ENCODE results near the gene ACSM2B. TPM values are rescaled to one million over a fixed set of nuclear protein-coding genes. Genes with fewer than 3 reads are reported as not detected.
"Not testable (repeated sequence)": the region's sequence is repeated elsewhere in the genome, so short reads cannot be mapped to it uniquely, and the experiment has no call there.

ACSM2B gene
- polyA plus RNA-seq, 3 donors = 0.16 to 0.34 (median 0.22) TPM

DNA sequence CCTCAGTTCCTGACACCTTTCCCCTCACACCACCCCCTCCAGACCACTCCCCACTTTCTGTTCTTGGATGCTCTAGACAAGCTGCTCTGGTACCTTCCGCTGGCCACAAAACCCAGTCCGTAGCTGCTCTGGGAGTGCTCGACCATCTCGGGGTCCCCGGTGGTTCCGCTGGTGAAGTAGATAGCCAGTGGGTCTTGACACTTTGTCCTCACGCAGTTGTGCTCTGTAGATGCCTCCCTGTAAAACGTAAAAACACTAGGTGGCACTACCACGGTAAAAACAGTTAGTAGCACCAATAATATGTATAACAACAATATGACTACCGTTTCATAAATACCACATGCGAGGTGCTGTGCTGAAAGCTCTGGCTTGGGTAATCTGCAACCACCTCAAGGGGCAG, 26.0 kb upstream of the ACSM2B start:
- H3K27ac ChIP-seq (ENCODE audit: low read depth, low read length) = not testable (repeated sequence)
- WGBS, 3 donors = 32 to 49% (median 41%) methylated on average over 11 of the region's 11 CpGs

DNA sequence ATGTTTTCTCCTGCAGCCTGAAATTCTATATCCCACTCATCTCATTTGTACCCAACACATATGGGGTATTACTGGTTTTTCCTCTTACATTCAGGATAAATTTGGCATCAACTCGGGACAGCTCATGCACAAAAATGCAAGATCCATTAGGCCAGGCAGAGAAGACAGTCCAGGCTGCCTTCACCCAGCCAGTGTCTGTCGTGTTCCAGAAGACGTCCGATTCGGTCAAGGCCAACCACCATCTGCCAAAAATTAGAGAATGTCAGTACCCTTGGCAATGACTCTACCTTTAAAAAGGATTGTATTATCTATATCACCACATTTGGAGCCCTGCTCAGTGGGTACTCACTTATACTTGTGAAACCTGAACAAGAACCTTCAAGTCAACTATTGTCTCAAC, 23.3 kb upstream of the ACSM2B start:
- H3K27ac ChIP-seq (ENCODE audit: low read depth, low read length) = not testable (repeated sequence)
- WGBS, 3 donors = 77 to 89% (median 88%) methylated on average over 5 of the region's 5 CpGs

DNA sequence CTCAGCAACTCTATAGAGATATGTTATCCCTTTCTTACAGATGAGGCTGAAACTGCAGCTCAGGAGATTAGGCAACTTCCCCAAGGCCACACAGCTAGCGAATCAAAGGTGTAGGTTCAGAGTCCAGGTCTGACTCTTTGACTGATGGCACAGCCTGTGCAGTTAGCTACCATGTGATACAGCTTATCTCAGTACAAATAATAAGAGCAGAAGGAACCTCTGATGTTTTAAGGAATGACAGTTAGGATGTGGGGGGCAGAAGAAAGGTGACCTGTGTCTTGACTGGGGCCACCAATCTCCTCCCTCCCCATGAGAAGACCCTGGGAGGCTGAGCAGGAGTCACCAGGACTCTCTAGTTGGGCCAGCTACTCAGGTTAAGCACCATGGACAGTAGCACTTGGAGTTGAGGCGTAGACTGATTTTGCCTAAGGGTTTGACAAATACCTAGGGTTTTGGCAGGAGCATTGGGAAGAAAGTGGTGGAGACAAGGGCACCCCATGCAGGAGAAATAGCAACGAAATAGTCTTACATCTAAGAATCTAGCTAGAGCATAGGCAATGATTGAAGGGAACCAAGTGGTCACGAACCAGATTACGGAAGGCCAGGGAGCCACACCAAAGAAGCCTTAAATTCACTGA, 22.8 kb upstream of the ACSM2B start:
- 64 to 70% (median 68%) methylated on average over 5 of the region's 5 CpGs for WGBS, 3 donors
- no peak overlapping the region for H3K27ac ChIP-seq (ENCODE audit: low read depth, low read length)

DNA sequence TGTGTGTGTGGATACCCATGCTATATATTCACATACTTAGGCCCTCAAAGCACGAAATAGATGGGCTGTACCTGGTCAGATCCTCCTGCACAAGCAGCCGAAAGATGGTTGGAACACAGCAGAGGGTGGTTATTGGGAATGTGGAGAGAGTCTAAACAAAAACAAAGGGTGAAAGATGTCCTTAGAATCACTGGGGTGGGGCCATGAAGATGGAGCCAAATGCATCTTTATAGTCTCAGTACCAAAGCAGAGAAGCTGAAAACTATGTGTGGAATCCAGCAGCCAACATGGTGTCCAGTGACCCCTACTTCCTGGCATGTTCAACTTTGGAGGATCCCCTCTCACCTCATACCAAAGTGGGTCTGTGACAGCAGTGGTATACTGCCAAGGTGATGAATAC, 19.5 kb upstream of the ACSM2B start:
- WGBS, 3 donors = 68 to 80% (median 74%) methylated on average over 2 of the region's 2 CpGs
- not testable (repeated sequence) for H3K27ac ChIP-seq (ENCODE audit: low read depth, low read length)

DNA sequence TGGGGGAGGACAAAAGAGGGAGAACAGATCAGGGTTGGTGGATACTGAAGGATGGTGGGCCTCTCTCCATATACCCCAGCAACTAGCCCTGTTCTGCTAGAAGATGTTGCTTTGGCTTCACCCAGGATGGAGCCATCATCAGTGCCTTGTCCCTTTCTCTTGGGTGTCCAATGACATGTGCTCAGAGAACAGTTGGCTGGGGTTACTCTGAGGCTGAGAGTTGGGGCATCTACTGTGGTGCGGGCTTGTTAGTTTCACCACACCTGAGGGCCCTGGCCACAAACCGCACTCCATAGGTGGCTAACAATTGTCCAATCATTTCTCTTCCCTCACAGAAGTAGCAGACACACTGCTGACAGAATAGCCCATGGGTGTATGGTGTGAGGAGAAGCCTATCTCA, 18.9 kb upstream of the ACSM2B start:
- not testable (repeated sequence) for H3K27ac ChIP-seq (ENCODE audit: low read depth, low read length)
- WGBS, 3 donors = 86 to 89% (median 86%) methylated on average over 2 of the region's 2 CpGs

DNA sequence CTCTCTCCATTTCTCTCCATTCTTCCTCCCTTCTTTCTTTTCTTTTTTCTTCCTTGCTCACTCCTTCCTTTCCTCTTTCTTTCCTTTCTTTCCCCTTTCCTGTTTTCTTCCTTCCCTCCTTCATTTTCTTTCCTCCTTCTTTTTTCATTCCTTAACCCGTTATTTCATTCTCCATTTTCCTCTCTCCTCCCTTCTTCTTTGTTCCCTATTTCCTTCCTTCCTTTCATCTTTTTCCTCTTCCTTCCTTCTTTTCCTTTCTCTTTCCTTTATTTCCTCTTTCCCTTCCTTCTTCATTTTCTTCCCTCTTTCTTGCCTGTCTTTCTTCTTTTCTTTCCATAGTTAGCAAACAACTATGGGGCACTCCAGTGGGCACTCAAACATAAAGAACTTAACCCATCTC, 16.6 kb upstream of the ACSM2B start:
- WGBS, 3 donors = 63 to 81% (median 73%) methylated on average over 1 of the region's 1 CpG
- not testable (repeated sequence) for H3K27ac ChIP-seq (ENCODE audit: low read depth, low read length)

DNA sequence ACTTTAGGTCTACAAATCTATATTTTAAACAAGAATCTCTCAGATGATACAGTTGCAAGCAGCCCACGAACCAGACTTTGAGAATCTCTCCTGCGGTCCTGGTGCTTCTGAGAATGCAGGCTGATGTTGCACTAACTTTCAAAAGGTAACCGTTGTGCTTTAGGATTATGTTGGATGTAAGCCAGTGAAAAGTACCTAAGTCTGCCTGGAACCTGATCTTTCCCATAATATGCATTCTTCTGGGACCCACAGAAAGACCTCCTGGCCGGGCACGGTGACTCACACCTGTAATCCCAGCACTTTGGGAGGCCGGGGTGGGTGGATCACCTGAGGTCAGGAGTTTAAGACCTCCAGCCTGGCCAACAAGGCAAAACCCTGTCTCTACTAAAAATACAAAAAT, 13.3 kb upstream of the ACSM2B start:
- not testable (repeated sequence) for H3K27ac ChIP-seq (ENCODE audit: low read depth, low read length)
- 76 to 85% (median 78%) methylated on average over 6 of the region's 6 CpGs for WGBS, 3 donors

DNA sequence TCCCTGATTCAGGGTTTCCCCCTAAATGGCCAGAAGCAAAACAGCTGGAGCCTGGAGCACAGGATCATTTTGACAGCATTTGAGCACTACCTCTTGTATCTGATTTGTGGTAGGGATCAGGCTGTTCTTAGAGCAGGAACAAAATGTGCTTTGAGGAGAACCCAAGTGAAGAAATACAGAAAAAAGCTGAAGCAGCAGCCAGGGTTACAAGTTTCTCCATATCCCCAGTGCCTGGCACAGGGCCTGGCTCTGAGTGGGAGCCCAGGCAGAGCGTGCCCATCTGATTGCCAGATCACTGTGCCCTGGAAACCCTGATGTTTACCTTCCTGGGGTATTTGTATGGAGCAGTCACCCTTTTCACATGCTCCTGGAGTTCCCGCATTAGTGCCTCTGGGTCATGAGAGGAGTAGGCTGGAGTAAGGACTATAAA, 11.5 kb upstream of the ACSM2B start:
- 19 to 48% (median 44%) methylated on average over 2 of the region's 2 CpGs for WGBS, 3 donors
- H3K27ac ChIP-seq (ENCODE audit: low read depth, low read length) = not testable (repeated sequence)

DNA sequence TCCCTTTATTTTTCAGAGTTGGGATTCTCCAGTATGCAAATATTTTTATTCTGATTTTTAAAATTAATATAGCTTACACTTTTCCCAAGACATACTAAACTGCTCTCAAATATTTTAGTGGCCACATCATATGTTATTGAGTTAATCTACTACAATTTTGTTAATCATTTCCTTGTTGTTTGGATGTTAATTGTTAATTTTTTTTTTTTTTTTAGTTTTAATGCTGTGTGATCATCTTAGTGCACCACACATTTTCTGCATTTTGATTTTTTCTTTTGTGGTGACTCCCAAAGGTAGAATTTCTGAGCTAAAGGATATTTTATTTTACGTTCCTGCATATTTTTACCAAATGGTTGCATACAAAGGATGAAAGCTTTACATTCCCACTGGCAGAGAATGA, 10.5 kb upstream of the ACSM2B start:
- 79 to 86% (median 80%) methylated on average over 1 of the region's 1 CpG for WGBS, 3 donors

DNA sequence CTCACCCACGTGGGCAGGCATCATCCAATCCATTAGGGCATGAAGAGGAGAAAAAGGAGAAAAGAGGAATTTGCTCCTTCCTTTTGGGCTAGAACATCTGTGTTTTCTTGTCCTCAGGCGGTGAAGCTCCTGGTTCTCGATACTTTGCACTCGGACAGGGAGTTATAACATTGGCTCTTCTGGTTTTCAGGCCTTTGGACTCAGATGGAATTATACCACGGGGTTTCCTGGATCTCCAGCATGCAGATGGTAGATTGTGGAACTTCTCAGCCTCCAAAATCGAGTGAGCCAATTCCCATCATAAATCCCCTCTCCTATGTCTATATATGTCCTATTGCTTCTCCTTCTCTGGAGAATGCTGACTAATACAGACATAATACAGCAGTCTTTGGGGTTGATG, 9.9 kb upstream of the ACSM2B start:
- WGBS, 3 donors = 70 to 83% (median 76%) methylated on average over 5 to 6 of the region's 6 CpGs
- H3K27ac ChIP-seq (ENCODE audit: low read depth, low read length) = not testable (repeated sequence)

More for the DNA sequence above, 10.5 kb upstream of the ACSM2B start:
- not testable (repeated sequence) for H3K27ac ChIP-seq (ENCODE audit: low read depth, low read length)

DNA sequence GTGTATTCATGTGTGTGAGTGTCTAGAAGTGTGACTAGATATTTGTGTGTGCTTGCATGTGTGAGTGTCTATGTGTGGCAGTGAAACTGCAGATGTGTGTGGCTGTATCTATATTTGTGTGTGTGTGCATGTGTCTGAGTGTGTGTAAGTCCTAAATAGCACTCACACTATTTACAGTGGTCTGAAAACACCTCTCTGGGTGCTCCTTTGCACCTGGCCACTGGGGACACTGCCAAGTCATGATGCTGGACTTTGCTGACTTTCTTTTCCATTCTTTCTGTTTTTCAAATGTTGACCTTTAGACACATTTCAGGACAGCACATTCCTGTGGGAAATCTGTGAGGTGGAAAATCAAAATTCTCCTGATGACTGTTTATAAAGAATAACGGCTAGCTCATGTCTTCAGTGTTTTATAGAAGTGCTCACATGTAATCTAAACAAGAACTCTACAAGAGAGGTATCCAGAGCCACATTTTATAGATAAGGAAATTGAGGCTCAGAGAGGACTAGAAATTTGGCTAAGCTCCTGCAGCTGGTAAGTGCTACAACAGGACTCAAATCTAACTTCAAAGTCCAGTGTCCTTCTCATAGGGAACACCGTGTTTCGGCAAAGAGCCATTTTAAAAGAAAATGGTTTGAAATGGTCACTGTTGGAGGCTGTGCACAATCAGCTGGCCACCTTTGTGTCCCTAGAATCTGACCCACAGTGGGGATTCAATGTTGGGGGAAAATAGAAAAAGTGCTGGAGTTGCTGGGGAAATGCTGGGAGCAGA, 4.5 kb upstream of the ACSM2B start:
- WGBS, 3 donors = no CpG with 5 or more reads among the region's 3 CpGs
- H3K27ac ChIP-seq (ENCODE audit: low read depth, low read length) = not testable (repeated sequence)

DNA sequence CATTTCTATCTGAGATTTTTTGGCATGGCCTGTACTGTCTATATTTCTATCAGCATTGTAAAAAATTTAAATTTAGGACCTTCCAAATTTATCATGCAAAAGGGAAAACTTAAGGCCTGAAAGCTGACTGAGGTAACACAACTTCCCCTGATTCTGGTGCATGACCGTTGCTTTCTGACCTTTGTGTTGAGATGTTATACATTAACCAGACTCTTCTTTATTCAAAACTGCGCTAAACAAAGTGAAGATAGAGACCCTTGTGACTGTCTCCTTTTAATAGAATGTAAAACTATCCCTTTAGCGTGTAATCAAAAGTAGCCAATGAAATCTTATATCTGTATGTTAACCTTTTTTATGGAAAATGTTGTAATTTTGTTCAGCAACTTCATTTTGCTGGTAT, 1.9 kb upstream of the ACSM2B start:
- WGBS, 3 donors = 75 to 89% (median 83%) methylated on average over 2 of the region's 3 CpGs
- not testable (repeated sequence) for H3K27ac ChIP-seq (ENCODE audit: low read depth, low read length)

DNA sequence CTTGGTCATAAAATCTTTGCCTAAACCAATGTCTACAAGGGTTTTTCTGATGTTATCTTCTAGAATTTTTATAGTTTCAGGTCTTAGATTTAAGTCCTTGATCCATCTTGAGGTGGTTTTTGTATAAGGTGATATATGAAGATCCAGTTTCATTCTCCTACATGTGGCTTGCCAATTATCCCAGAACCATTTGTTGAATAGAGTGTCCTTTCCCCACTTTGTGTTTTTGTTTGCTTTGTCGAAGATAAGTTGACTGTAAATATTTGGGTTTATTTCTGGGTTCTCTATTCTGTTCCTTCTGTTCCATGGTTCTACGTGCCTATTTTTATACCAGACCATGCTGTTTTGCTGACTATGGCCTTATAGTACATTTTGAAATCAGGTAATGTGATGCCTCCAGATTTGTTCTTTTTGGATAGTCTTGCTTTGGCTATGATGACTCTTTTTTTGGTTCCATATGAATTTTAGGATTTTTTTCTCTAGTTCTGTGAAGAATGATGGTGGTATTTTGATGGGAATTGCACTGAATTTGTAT, 7.0 kb downstream of the ACSM2B start:
- H3K27ac ChIP-seq (ENCODE audit: low read depth, low read length) = not testable (repeated sequence)
- whole genome bisulfite sequencing, 3 donors = 43 to 90% (median 83%) methylated on average over 2 of the region's 2 CpGs

DNA sequence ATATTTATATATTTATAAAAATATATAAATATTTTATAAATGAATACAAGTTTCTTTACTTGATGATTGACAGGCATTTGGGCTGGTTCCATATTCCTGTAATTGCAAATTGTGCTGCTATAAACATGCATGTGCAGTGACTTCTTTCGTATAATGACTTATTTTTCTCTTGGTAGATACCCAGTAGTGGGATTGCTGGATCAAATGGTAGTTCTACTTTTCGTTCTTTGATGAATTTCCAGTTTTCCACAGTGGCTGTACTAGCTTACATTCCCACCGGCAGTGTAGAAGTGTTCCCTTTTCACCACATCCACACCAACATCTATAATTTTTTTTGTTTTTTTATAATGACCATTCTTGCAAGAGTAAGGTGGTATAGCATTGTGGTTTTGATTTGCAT, 7.8 kb downstream of the ACSM2B start:
- no peak overlapping the region for H3K27ac ChIP-seq (ENCODE audit: low read depth, low read length)
- WGBS, 3 donors = 81 to 91% (median 90%) methylated on average over 3 of the region's 3 CpGs

DNA sequence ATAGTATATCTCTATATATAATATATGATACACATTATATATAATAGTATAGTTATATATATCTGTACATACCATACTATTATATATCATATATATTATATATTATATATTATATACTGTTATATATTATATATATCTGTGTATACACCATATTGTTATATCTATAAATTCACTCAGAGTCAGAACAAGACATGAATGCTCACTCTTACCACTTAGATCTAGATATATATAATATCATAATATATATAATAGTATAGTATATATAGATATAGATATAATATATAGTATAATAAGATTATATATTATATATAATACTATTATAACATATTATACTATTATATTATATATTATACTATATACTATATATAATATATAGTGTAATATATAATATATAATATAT, 9.3 kb downstream of the ACSM2B start:
- H3K27ac ChIP-seq (ENCODE audit: low read depth, low read length) = no peak overlapping the region

DNA sequence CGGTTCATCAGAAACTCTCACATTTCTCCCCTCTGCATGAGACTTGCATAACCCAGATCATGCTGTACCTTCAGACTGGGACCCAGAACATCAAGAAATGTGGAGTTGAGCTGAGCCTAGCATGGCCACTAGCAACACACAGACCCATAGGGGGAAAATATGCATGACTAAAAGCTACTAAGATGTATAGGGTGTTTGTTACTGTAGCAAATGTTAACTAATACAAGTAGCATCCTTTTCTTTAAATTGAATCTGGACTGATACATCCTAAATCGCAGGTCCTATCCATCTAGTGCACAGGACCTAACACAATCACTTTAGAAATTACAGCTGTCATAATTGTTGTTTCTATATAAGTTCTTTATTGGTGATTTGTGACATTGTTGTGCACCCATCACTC, 10.8 kb downstream of the ACSM2B start:
- WGBS, 3 donors = 89 to 94% (median 92%) methylated on average over 2 of the region's 2 CpGs
- not testable (repeated sequence) for H3K27ac ChIP-seq (ENCODE audit: low read depth, low read length)

DNA sequence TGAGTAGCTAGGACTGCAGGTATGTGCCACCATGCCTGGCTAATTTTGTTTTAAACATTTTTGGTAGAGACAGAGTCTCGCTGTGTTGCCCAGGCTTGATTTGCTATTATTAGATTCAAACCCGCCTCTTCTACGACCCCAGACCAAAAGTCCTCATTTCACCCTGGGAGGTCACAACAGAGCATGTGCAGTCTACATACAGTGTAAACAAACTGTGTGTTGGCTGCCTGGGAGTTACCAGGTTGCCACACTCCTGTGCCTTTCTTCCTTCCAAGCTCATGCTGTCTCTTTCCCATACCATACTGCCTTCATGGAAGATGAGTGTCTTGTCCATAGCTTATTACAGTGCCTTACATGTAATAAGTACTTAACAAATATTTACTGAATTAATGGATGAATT, 11.9 kb downstream of the ACSM2B start:
- not testable (repeated sequence) for H3K27ac ChIP-seq (ENCODE audit: low read depth, low read length)
- WGBS, 3 donors = 87% methylated on average over 2 of the region's 3 CpGs; no CpG with 5 or more reads in 2 of the 3 donors

DNA sequence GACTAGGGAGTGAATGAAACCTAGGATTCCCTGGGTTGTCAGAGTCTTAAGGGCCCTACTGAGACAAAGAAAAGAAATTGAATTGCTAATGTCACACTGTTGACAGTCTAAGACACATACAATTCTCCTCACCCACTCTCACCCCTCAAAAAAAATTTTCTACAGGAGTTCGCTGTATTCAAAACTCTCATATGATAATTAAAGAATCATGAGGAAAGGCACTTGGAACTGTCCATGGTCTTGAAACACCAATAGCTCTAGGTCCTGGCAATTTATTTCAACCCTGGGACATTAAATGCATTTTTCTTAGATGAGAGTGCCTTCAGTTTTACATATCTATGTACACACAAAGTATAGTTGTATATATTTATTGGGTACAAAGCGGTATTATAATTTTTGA, 20.5 kb downstream of the ACSM2B start:
- not testable (repeated sequence) for H3K27ac ChIP-seq (ENCODE audit: low read depth, low read length)
- WGBS, 3 donors = 45 to 57% (median 52%) methylated on average over 2 of the region's 2 CpGs

DNA sequence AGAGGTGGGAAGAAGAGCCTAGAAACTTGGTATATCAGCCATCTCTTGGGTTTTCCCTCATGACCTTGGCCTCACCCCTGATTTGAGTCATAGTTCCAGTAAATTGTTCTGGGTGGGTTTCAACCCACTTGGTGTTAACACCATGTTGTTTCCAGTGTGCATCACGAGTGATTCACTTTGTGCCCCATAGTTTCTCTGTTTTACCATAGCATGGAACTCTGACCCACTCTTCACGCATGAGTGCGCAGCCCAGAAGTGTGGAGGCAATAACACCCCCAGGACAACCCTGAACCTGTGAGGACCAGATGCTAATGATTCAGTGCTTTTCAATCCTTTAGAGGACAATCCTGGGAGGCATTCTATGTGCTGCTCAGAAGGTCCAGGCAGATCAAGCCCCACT, 21.5 kb downstream of the ACSM2B start:
- 80 to 84% (median 83%) methylated on average over 3 of the region's 3 CpGs for WGBS, 3 donors
- not testable (repeated sequence) for H3K27ac ChIP-seq (ENCODE audit: low read depth, low read length)

DNA sequence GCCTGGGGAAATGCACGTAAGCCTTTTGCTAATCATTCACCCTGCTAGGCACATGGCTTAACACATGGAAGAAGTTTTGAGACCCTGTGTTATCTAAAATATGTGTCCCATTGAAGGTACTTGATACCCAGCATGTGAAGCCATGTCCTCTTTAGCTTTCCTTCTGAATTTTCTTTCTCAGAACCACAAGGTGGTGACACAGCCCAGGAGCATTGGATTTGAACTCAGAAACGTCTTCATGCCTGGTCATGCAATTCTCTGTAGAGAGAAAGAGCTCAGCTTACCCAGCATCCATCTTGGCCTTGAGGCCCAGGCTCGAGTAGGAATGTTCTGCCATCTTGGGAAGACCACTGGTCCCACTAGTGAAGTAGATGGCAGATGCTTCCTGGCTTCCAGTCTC, 22.7 kb downstream of the ACSM2B start:
- H3K27ac ChIP-seq (ENCODE audit: low read depth, low read length) = not testable (repeated sequence)
- WGBS, 3 donors = 37 to 42% (median 38%) methylated on average over 2 to 3 of the region's 3 CpGs

Data from adipose tissue (tissue), 3 donors.